ENCODE measurements around the gene SHQ1.

- TF ChIP-seq CTCF (IDR thresholded peaks at IDR 0.05) (no peak), POLR2A (IDR thresholded peaks at IDR 0.05) (no peak)
Observed at GRCh38 chr3:72862314-72863090, 14.3 kb upstream of the SHQ1 start.
